ENCODE measurements around the gene KCNH2. TPM values are rescaled to one million over a fixed set of nuclear protein-coding genes. Genes with fewer than 3 reads are reported as not detected.

Gene KCNH2
- total and polyA plus RNA-seq, 12 donors = 1.1 to 18.7 (median 5.0) TPM

GRCh38 chr7:150952331-150953050, 25.6 kb downstream of the KCNH2 start:
- peak overlapping the region in 1 of 5 donors; percentile 21 for H3K27ac ChIP-seq
- intact Hi-C loops (cut with DNase I) = no loop called here
- H3K4me1 ChIP-seq (replicated peaks in 1 of 2) = peaks cover 6% of the 10 kb centered on the region in 2 donors

GRCh38 chr7:150951521-150951920, 26.6 kb downstream of the KCNH2 start:
- Histone ChIP-seq H3K4me3 (no peak overlapping the region), H3K4me1 (replicated peaks in 1 of 2) (peaks cover 6% of the 10 kb centered on the region in 2 donors), H3K9me3 (replicated peaks in 1 of 3) (no peaks in the 10 kb centered on the region), H3K27ac (no peak overlapping the region), H3K36me3 (replicated peaks in 1 of 2) (no peaks in the 10 kb centered on the region), H3K27me3 (no peaks in the 10 kb centered on the region)
- 95 to 97% (median 96%) methylated on average over 16 to 28 of the region's 28 CpGs for WGBS, 4 donors
- TF ChIP-seq, protein P1, sequence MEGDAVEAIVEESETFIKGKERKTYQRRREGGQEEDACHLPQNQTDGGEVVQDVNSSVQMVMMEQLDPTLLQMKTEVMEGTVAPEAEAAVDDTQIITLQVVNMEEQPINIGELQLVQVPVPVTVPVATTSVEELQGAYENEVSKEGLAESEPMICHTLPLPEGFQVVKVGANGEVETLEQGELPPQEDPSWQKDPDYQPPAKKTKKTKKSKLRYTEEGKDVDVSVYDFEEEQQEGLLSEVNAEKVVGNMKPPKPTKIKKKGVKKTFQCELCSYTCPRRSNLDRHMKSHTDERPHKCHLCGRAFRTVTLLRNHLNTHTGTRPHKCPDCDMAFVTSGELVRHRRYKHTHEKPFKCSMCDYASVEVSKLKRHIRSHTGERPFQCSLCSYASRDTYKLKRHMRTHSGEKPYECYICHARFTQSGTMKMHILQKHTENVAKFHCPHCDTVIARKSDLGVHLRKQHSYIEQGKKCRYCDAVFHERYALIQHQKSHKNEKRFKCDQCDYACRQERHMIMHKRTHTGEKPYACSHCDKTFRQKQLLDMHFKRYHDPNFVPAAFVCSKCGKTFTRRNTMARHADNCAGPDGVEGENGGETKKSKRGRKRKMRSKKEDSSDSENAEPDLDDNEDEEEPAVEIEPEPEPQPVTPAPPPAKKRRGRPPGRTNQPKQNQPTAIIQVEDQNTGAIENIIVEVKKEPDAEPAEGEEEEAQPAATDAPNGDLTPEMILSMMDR (IDR thresholded peaks at IDR 0.05) = no peak
- no peak for TF ChIP-seq POLR2A (IDR thresholded peaks at IDR 0.05)
- peak in 3 of 7 donors; percentile 3 to 14 (median 5) for DNase-seq
- intact Hi-C loops (cut with DNase I) = no loop called here

More at GRCh38 chr7:150952331-150953050, 25.6 kb downstream of the KCNH2 start:
- 88 to 92% (median 90%) methylated on average over 25 to 33 of the region's 33 CpGs for WGBS, 4 donors
- H3K9me3 ChIP-seq (replicated peaks in 1 of 3) = no peaks in the 10 kb centered on the region
- no peaks in the 10 kb centered on the region for H3K36me3 ChIP-seq (replicated peaks in 1 of 2)
- H3K27me3 ChIP-seq = no peaks in the 10 kb centered on the region
- H3K4me3 ChIP-seq = no peak overlapping the region
- TF ChIP-seq, protein P1 (IDR thresholded peaks at IDR 0.05) = no peak
- no peak for TF ChIP-seq POLR2A (IDR thresholded peaks at IDR 0.05)
- peak in 1 of 7 donors; percentile 15 for DNase-seq

GRCh38 chr7:150951181-150951520, 27.0 kb downstream of the KCNH2 start:
- H3K36me3 ChIP-seq (replicated peaks in 1 of 2) = no peaks in the 10 kb centered on the region

DNA sequence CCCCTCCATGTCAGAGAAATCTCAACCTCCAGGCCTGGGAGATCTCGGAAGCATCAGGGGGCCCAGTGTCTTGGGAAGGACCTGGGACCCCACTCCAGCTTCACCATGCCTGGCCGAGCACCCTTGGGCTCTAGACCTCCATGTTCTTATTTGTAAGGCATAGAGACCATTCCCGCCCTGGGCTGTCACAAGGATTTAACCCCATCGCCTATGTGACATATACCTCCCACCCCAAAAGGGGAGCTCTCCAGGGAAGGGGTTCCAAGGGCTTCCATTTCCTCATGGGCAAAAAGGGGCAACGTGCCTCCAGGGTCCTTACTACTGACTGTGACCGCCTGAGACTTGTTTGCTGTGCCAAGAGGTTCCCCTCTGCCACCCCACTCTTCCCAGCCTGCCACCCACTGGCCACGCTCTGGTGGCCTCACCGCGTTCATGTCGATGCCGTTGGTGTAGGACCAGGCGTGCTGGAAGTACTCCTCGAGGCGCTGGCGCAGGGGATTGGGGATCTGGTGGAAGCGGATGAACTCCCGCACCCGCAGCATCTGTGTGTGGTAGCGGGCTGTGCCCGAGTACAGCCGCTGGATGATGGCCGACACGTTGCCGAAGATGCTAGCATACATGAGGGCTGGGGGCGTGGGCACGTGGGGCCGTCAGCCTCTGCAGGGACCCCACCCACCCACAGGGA, 27.5 kb downstream of the KCNH2 start:
- intact Hi-C loops (cut with DNase I) = no loop called here
- no peak for TF ChIP-seq POLR2A (IDR thresholded peaks at IDR 0.05)
- TF ChIP-seq, protein P1 (IDR thresholded peaks at IDR 0.05) = no peak
- WGBS, 4 donors = 89 to 97% (median 95%) methylated on average over 6 to 27 of the region's 27 CpGs
- Histone ChIP-seq H3K36me3 (replicated peaks in 1 of 2) (no peaks in the 10 kb centered on the region), H3K9me3 (replicated peaks in 1 of 3) (no peaks in the 10 kb centered on the region), H3K4me1 (replicated peaks in 1 of 2) (peaks cover 6 to 7% of the 10 kb centered on the region in 2 donors), H3K4me3 (no peak overlapping the region), H3K27me3 (no peaks in the 10 kb centered on the region), H3K27ac (no peak overlapping the region)
- DNase-seq = peak in 3 of 7 donors; percentile 6 to 45 (median 11)

More at GRCh38 chr7:150951181-150951520, 27.0 kb downstream of the KCNH2 start:
- 90 to 98% (median 92%) methylated on average over 9 to 16 of the region's 16 CpGs for WGBS, 4 donors
- Histone ChIP-seq H3K4me3 (no peak overlapping the region), H3K27ac (no peak overlapping the region), H3K27me3 (no peaks in the 10 kb centered on the region), H3K9me3 (replicated peaks in 1 of 3) (no peaks in the 10 kb centered on the region), H3K4me1 (replicated peaks in 1 of 2) (peaks cover 6% of the 10 kb centered on the region in 2 donors)
- DNase-seq = no peak
- intact Hi-C loops (cut with DNase I) = no loop called here
- TF ChIP-seq, protein P1 (IDR thresholded peaks at IDR 0.05) = no peak
- TF ChIP-seq POLR2A (IDR thresholded peaks at IDR 0.05) = no peak

Measured in adrenal gland (tissue), 12 donors.